SK-N-SH treated with all-trans-retinoic acid at 6 μM for 48 hours (cell line): ENCODE data around the gene SMIM24.

ENCODE experiments used
- ATAC-seq: fragments of 200-7000 bp; cut with Tn5 transposase; 3 replicates; pipeline ENCODE4 v1.9.1; 2020; ENCODE audit warnings: mild to moderate bottlenecking, moderate library complexity
- ARNTL ChIP-seq: fragments of 450-650 bp; formaldehyde crosslinking; IDR thresholded peaks from 2 replicates; pipeline ENCODE4 v1.5.0; 2020; ENCODE audit warnings: low read depth, mild to moderate bottlenecking, moderate library complexity, borderline replicate concordance
- BACH2 ChIP-seq: fragments of 250-450 bp; sonication (Bioruptor Pico); IDR thresholded peaks from 2 replicates; pipeline ENCODE4 v1.9.0; 2021; ENCODE audit warnings: mild to moderate bottlenecking, borderline replicate concordance
- CREB5 ChIP-seq: fragments of 250-450 bp; sonication (Bioruptor Pico); IDR thresholded peaks from 2 replicates; pipeline ENCODE4 v1.5.1; 2020; ENCODE audit warnings: low read depth, mild to moderate bottlenecking, moderate library complexity
- CSDC2 ChIP-seq: fragments of 250-450 bp; sonication (Bioruptor Pico); IDR thresholded peaks from 2 replicates; pipeline ENCODE4 v1.5.0; 2020; ENCODE audit warnings: mild to moderate bottlenecking, moderate library complexity
- CSRNP3 ChIP-seq: fragments of 250-450 bp; sonication (Bioruptor Pico); IDR thresholded peaks from 2 replicates; pipeline ENCODE4 v1.5.1; 2021; ENCODE audit warnings: mild to moderate bottlenecking, moderate library complexity
- ESRRG ChIP-seq: fragments of 250-450 bp; sonication (Bioruptor Pico); IDR thresholded peaks from 2 replicates; pipeline ENCODE4 v1.6.1; 2021; ENCODE audit warnings: mild to moderate bottlenecking
- ISL1 ChIP-seq: fragments of 250-450 bp; sonication (Bioruptor Pico); IDR thresholded peaks from 2 replicates; pipeline ENCODE4 v2.1.2; 2022; ENCODE audit warnings: mild to moderate bottlenecking, moderate library complexity
- POU6F1 ChIP-seq: fragments of 250-450 bp; sonication (Bioruptor Pico); IDR thresholded peaks from 2 replicates; pipeline ENCODE4 v1.8.0; 2021; ENCODE audit warnings: low read depth, mild to moderate bottlenecking, moderate library complexity, borderline replicate concordance
- RARB ChIP-seq: fragments of 250-450 bp; sonication (Bioruptor Pico); IDR thresholded peaks from 2 replicates; pipeline ENCODE4 v1.8.0; 2021; ENCODE audit warnings: mild to moderate bottlenecking, moderate library complexity
- SNAI2 ChIP-seq: fragments of 250-450 bp; sonication (Bioruptor Pico); IDR thresholded peaks from 2 replicates; pipeline ENCODE4 v1.5.0; 2020; ENCODE audit warnings: mild to moderate bottlenecking, moderate library complexity
- TOX ChIP-seq: fragments of 250-450 bp; sonication (Bioruptor Pico); IDR thresholded peaks from 2 replicates; pipeline ENCODE4 v1.8.0; 2021; ENCODE audit warnings: mild to moderate bottlenecking, moderate library complexity, borderline replicate concordance
- TSHZ2 ChIP-seq: fragments of 250-450 bp; sonication (Bioruptor Pico); IDR thresholded peaks from 2 replicates; pipeline ENCODE4 v1.5.0; 2020; ENCODE audit warnings: mild to moderate bottlenecking, moderate library complexity
- ZFP3 ChIP-seq: fragments of 250-450 bp; sonication (Bioruptor Pico); IDR thresholded peaks from 2 replicates; pipeline ENCODE4 v1.5.0; 2020; ENCODE audit warnings: mild to moderate bottlenecking, moderate library complexity
- ZFP30 ChIP-seq: fragments of 450-650 bp; formaldehyde crosslinking; IDR thresholded peaks from 2 replicates; pipeline ENCODE4 v1.5.0; 2022; ENCODE audit warnings: mild to moderate bottlenecking, moderate library complexity
- ZNF565 ChIP-seq: fragments of 450-650 bp; formaldehyde crosslinking; conservative IDR thresholded peaks from 2 replicates; pipeline ENCODE4 v1.5.0; 2020; ENCODE audit warnings: low read depth, mild to moderate bottlenecking, moderate library complexity
- ZNF70 ChIP-seq: fragments of 450-650 bp; formaldehyde crosslinking; IDR thresholded peaks from 2 replicates; pipeline ENCODE4 v1.5.0; 2020; ENCODE audit warnings: mild to moderate bottlenecking, moderate library complexity

SMIM24 gene

GRCh38 chr19:3497757-3498520 is 17.6 kb upstream of the SMIM24 start:
- TF ChIP-seq ISL1 (CRISPR knock-in tag) (no peak), ZNF70 (CRISPR knock-in tag) (no peak), RARB (CRISPR knock-in tag) (no peak), CSRNP3 (CRISPR knock-in tag) (no peak), ZFP3 (CRISPR knock-in tag) (no peak), ZFP30 (CRISPR knock-in tag) (no peak), CSDC2 (CRISPR knock-in tag) (no peak), TSHZ2 (CRISPR knock-in tag) (no peak), SNAI2 (no peak), ARNTL (CRISPR knock-in tag) (no peak), POU6F1 (no peak), ZNF565 (CRISPR knock-in tag) (no peak), BACH2 (CRISPR knock-in tag) (no peak)
- ATAC-seq = no peak

GRCh38 chr19:3496392-3497273 is 16.3 kb upstream of the SMIM24 start:
- TF ChIP-seq CSRNP3 (CRISPR knock-in tag) (no peak), TSHZ2 (CRISPR knock-in tag) (no peak), BACH2 (CRISPR knock-in tag) (no peak)
- no peak for ATAC-seq

DNA sequence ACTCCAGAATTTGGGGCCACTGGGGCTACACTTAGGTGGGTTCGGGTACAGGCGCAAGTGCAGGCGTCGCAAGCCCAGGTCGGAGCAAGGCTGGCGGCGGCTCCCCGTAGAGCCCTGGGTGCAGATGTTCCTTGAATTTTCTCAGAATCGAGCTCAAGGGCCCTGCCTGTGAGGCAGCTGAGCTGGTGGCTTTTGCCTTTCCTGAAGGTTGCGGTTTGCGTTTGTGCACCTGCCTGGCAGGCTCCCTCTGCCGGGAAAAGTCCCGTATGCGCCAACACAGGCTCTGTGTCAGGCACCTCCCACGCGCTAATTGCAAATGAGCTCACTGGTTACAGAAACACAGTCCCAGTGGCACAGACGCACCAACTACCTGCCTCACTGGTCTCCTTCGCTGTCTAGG is 14.2 kb upstream of the SMIM24 start:
- TF ChIP-seq ESRRG (CRISPR knock-in tag) (no peak), ZNF565 (CRISPR knock-in tag) (no peak), CREB5 (CRISPR knock-in tag) (no peak), TOX (CRISPR knock-in tag) (no peak)
- ATAC-seq = no peak; the same call in 2 of the 3 replicates
